Measurements from ENCODE around the gene FILIP1. TPM values are rescaled to one million over a fixed set of nuclear protein-coding genes. Genes with fewer than 3 reads are reported as not detected.
"Not testable (repeated sequence)": the region's sequence is repeated elsewhere in the genome, so short reads cannot be mapped to it uniquely, and the experiment has no call there.

Gene FILIP1
- total and polyA plus RNA-seq, 2 donors (not counting 1 experiment from before 2014, with no cell fraction given) = 0.33 to 2.3 TPM

GRCh38 chr6:75446241-75446880 lies 47.2 kb downstream of the FILIP1 start:
- H2AFZ ChIP-seq (ENCODE audit: low read length) = no peak overlapping the region
- H3K4me2 ChIP-seq (ENCODE audit: extremely low read depth, insufficient read depth, low read length) = no peak overlapping the region
- no peaks in the 10 kb centered on the region for H3K36me3 ChIP-seq (ENCODE audit: control insufficient read depth, insufficient read depth, low read length)
- H3K27ac ChIP-seq (ENCODE audit: insufficient read depth, low read length) = no peak overlapping the region
- H3K9me3 ChIP-seq (ENCODE audit: control insufficient read depth, insufficient read depth, low read depth, low read length) = no peaks in the 10 kb centered on the region
- no peak for DNase-seq (ENCODE audit: low read depth in 2 of 2)
- no peak for TF ChIP-seq EZH2 (IDR thresholded peaks at IDR 0.05; ENCODE audit: low read length, missing control alignments)
- no peaks in the 10 kb centered on the region for H3K4me1 ChIP-seq (ENCODE audit: control insufficient read depth, extremely low read depth, insufficient read depth, low read length)
- no peaks in the 10 kb centered on the region for H3K79me2 ChIP-seq (ENCODE audit: control insufficient read depth, insufficient read depth, low read length)
- H3K9ac ChIP-seq (ENCODE audit: insufficient read depth, low read length) = no peak overlapping the region
- H4K20me1 ChIP-seq (ENCODE audit: control insufficient read depth, extremely low read depth, insufficient read depth, low read length) = no peaks in the 10 kb centered on the region
- H3K27me3 ChIP-seq (ENCODE audit: control insufficient read depth, insufficient read depth, low read length) = no peaks in the 10 kb centered on the region
- no peak overlapping the region for H3K4me3 ChIP-seq (replicated peaks in 1 of 4; ENCODE audit: control extremely low read depth in 1 of 4, insufficient read depth in 1 of 4, low read depth in 3 of 4, low read length in 4 of 4)

GRCh38 chr6:75445738-75446137 lies 47.9 kb downstream of the FILIP1 start:
- Histone ChIP-seq H3K27ac (ENCODE audit: insufficient read depth, low read length) (no peak overlapping the region), H3K4me2 (ENCODE audit: extremely low read depth, insufficient read depth, low read length) (no peak overlapping the region)
- TF ChIP-seq EZH2 (IDR thresholded peaks at IDR 0.05; ENCODE audit: low read length, missing control alignments) = no peak
- no peak for TF ChIP-seq CTCF (conservative IDR thresholded peaks at IDR 0.05 in 1 of 2, IDR thresholded peaks at IDR 0.05 in 1 of 2; ENCODE audit: low read depth in 1 of 2, low read length in 2 of 2)

GRCh38 chr6:75444899-75445298 lies 48.7 kb downstream of the FILIP1 start:
- H3K4me2 ChIP-seq (ENCODE audit: extremely low read depth, insufficient read depth, low read length) = no peak overlapping the region
- no peaks in the 10 kb centered on the region for H3K4me1 ChIP-seq (ENCODE audit: control insufficient read depth, extremely low read depth, insufficient read depth, low read length)
- no peaks in the 10 kb centered on the region for H3K9me3 ChIP-seq (ENCODE audit: control insufficient read depth, insufficient read depth, low read depth, low read length)
- TF ChIP-seq EZH2 (IDR thresholded peaks at IDR 0.05; ENCODE audit: low read length, missing control alignments) (no peak), CTCF (conservative IDR thresholded peaks at IDR 0.05 in 1 of 2, IDR thresholded peaks at IDR 0.05 in 1 of 2; ENCODE audit: low read depth in 1 of 2, low read length in 2 of 2) (no peak)
- H2AFZ ChIP-seq (ENCODE audit: low read length) = no peak overlapping the region
- no peak overlapping the region for H3K9ac ChIP-seq (ENCODE audit: insufficient read depth, low read length)
- DNase-seq (ENCODE audit: low read depth in 2 of 2) = no peak
- H3K27ac ChIP-seq (ENCODE audit: insufficient read depth, low read length) = no peak overlapping the region
- H3K36me3 ChIP-seq (ENCODE audit: control insufficient read depth, insufficient read depth, low read length) = no peaks in the 10 kb centered on the region
- no peaks in the 10 kb centered on the region for H4K20me1 ChIP-seq (ENCODE audit: control insufficient read depth, extremely low read depth, insufficient read depth, low read length)
- no peak overlapping the region for H3K4me3 ChIP-seq (replicated peaks in 1 of 4; ENCODE audit: control extremely low read depth in 1 of 4, insufficient read depth in 1 of 4, low read depth in 3 of 4, low read length in 4 of 4)
- H3K79me2 ChIP-seq (ENCODE audit: control insufficient read depth, insufficient read depth, low read length) = no peaks in the 10 kb centered on the region
- no peaks in the 10 kb centered on the region for H3K27me3 ChIP-seq (ENCODE audit: control insufficient read depth, insufficient read depth, low read length)

More at GRCh38 chr6:75445738-75446137, 47.9 kb downstream of the FILIP1 start:
- Histone ChIP-seq H3K36me3 (ENCODE audit: control insufficient read depth, insufficient read depth, low read length) (no peaks in the 10 kb centered on the region), H3K4me3 (replicated peaks in 1 of 4; ENCODE audit: control extremely low read depth in 1 of 4, insufficient read depth in 1 of 4, low read depth in 3 of 4, low read length in 4 of 4) (no peak overlapping the region), H2AFZ (ENCODE audit: low read length) (no peak overlapping the region), H3K9me3 (ENCODE audit: control insufficient read depth, insufficient read depth, low read depth, low read length) (no peaks in the 10 kb centered on the region), H3K4me1 (ENCODE audit: control insufficient read depth, extremely low read depth, insufficient read depth, low read length) (no peaks in the 10 kb centered on the region), H4K20me1 (ENCODE audit: control insufficient read depth, extremely low read depth, insufficient read depth, low read length) (no peaks in the 10 kb centered on the region), H3K79me2 (ENCODE audit: control insufficient read depth, insufficient read depth, low read length) (no peaks in the 10 kb centered on the region), H3K9ac (ENCODE audit: insufficient read depth, low read length) (no peak overlapping the region), H3K27me3 (ENCODE audit: control insufficient read depth, insufficient read depth, low read length) (no peaks in the 10 kb centered on the region)
- DNase-seq (ENCODE audit: low read depth in 2 of 2) = no peak

GRCh38 chr6:75441883-75442282 lies 51.7 kb downstream of the FILIP1 start:
- not testable (repeated sequence) for DNase-seq (ENCODE audit: low read depth in 2 of 2); H3K4me3 ChIP-seq (replicated peaks in 1 of 4; ENCODE audit: control extremely low read depth in 1 of 4, insufficient read depth in 1 of 4, low read depth in 3 of 4, low read length in 4 of 4); H3K9ac ChIP-seq (ENCODE audit: insufficient read depth, low read length); H3K4me2 ChIP-seq (ENCODE audit: extremely low read depth, insufficient read depth, low read length); H3K27ac ChIP-seq (ENCODE audit: insufficient read depth, low read length); H2AFZ ChIP-seq (ENCODE audit: low read length); H4K20me1 ChIP-seq (ENCODE audit: control insufficient read depth, extremely low read depth, insufficient read depth, low read length); H3K36me3 ChIP-seq (ENCODE audit: control insufficient read depth, insufficient read depth, low read length); H3K4me1 ChIP-seq (ENCODE audit: control insufficient read depth, extremely low read depth, insufficient read depth, low read length); H3K9me3 ChIP-seq (ENCODE audit: control insufficient read depth, insufficient read depth, low read depth, low read length); H3K27me3 ChIP-seq (ENCODE audit: control insufficient read depth, insufficient read depth, low read length); H3K79me2 ChIP-seq (ENCODE audit: control insufficient read depth, insufficient read depth, low read length)

GRCh38 chr6:75441479-75441878 lies 52.1 kb downstream of the FILIP1 start:
- H3K9me3 ChIP-seq (ENCODE audit: control insufficient read depth, insufficient read depth, low read depth, low read length); H3K79me2 ChIP-seq (ENCODE audit: control insufficient read depth, insufficient read depth, low read length); H3K27ac ChIP-seq (ENCODE audit: insufficient read depth, low read length); H3K36me3 ChIP-seq (ENCODE audit: control insufficient read depth, insufficient read depth, low read length); H4K20me1 ChIP-seq (ENCODE audit: control insufficient read depth, extremely low read depth, insufficient read depth, low read length); DNase-seq (ENCODE audit: low read depth in 2 of 2); H2AFZ ChIP-seq (ENCODE audit: low read length); H3K4me3 ChIP-seq (replicated peaks in 1 of 4; ENCODE audit: control extremely low read depth in 1 of 4, insufficient read depth in 1 of 4, low read depth in 3 of 4, low read length in 4 of 4); H3K4me2 ChIP-seq (ENCODE audit: extremely low read depth, insufficient read depth, low read length); H3K4me1 ChIP-seq (ENCODE audit: control insufficient read depth, extremely low read depth, insufficient read depth, low read length); H3K9ac ChIP-seq (ENCODE audit: insufficient read depth, low read length); H3K27me3 ChIP-seq (ENCODE audit: control insufficient read depth, insufficient read depth, low read length): not testable (repeated sequence)

Measured in fibroblast of lung (primary cell).